NCI-H2081 treated with DMSO at 0.1 percent for 48 hours (cell line): ENCODE measurements around the gene F10.
"Not testable (repeated sequence)": the region's sequence is repeated elsewhere in the genome, so short reads cannot be mapped to it uniquely, and the experiment has no call there.

Source experiments
- DNase-seq: peaks from one replicate; lab custom pipeline; 2025; lab: John Stamatoyannopoulos, UW

Gene F10

DNA sequence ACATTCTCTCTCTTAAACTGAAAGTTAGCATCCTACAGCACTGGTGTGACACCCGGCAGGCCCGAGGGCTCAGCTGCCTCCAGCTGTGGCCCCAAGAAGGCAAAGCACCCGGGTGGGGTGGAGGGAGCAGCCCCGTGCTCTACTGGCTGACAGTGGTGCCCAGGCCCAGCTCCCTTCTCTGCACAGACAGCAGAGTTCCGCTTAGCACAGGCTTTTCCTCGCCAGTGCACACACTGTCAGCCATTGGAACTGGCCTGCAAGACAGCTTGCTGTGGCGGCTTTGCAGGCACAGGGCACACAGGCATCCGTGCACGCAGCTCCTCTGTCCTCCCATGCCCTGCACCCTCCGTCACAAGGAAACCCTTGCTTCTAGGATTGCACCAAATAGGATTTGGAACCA lies 20.3 kb upstream of the F10 start:
- DNase-seq = not testable (repeated sequence)

DNA sequence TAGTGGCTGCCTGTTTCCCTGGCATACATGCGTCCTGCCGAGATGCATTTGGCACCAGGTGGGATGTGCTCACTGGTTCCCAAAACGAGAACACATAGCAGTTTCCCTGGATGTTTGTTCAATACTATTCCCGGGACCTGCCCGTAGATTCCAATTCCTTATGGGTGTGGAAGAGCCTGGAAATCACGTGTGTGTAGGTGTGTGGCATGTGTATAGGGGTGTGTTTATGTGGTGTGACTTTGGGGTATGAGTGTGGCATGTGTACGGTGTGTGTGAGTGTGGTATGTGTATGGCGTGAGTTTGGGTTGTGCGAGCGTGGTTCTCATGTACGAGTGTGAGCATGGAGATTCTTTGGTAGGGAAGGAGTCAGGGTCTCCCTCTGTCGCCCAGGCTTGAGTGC lies 19.9 kb upstream of the F10 start:
- no peak for DNase-seq

DNA sequence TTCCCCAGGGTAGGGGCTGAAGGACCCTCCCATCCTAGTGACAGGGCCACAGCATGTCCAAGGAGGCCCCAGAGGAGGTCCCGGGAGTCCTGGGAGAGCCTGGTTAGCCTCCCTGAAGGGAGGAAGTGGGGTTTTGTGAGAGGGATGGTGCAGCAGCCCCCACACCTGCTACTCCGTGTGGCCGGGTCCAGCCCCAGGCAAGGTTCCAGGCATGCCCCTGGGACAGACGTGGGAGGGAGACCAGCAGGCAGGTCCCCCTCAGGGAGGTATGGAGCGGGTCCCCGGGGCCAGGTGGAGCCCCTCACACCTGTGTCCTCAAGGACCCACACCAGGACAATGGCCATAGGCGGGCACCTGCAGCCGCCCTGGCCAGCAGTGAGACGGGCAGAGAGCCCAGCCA lies 19.0 kb upstream of the F10 start:
- DNase-seq = no peak

DNA sequence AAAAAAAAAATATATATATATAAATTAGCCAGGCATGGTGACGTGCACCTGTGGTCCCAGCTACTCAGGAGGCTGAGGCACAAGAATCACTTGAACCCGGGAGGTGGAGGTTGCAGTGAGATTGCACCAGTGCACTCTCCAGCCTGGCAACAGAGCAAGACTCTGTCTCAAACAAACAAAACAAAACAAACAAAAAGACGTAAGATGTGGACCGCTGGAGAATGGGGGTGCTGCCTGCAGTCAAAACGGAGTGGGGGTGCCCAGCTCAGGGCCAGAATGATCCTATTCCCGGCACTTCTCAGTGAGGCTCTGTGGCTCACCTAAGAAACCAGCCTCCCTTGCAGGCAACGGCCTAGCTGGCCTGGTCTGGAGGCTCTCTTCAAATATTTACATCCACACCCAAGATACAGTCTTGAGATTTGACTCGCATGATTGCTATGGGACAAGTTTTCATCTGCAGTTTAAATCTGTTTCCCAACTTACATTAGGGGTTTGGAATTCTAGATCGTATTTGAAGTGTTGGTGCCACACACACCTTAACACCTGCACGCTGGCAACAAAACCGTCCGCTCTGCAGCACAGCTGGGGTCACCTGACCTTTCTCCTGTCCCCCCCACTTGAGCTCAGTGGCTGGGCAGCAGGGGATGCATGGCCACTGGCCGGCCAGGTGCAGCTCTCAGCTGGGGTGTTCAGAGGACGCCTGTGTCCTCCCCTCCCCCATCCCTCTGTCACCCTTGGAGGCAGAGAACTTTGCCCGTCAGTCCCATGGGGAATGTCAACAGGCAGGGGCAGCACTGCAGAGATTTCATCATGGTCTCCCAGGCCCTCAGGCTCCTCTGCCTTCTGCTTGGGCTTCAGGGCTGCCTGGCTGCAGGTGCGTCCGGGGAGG lies 17.3 kb upstream of the F10 start, which contains the start of gene F7:
Gene F7 (plus strand): TSS at position 760 of the 889 bp plus-strand sequence. CDS start 51 bp downstream, at position 811.
- no peak for DNase-seq

GRCh38 chr13:113105921-113106452 lies 16.6 kb upstream of the F10 start:
- no peak for DNase-seq

- no peak for DNase-seq
Observed at GRCh38 chr13:113106711-113107351, 15.8 kb upstream of the F10 start.

DNA sequence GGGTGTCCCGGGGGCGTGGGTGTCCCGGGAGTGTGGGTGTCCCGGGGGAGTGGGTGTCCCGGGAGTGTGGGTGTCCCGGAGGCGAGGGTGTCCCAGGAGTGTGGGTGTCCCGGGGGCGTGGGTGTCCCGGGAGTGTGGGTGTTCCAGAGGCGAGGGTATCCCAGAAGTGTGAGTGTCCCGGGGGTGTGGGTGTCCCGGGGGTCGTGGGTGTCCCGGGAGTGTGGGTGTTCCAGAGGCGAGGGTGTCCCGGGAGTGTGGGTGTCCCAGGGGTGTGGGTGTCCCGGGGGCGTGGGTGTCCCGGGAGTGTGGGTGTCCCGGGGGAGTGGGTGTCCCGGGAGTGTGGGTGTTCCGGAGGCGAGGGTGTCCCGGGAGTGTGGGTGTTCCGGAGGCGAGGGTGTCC lies 14.1 kb upstream of the F10 start:
- DNase-seq = not testable (repeated sequence)

- DNase-seq = no peak
Observed at GRCh38 chr13:113109151-113110047, 13.2 kb upstream of the F10 start.

DNA sequence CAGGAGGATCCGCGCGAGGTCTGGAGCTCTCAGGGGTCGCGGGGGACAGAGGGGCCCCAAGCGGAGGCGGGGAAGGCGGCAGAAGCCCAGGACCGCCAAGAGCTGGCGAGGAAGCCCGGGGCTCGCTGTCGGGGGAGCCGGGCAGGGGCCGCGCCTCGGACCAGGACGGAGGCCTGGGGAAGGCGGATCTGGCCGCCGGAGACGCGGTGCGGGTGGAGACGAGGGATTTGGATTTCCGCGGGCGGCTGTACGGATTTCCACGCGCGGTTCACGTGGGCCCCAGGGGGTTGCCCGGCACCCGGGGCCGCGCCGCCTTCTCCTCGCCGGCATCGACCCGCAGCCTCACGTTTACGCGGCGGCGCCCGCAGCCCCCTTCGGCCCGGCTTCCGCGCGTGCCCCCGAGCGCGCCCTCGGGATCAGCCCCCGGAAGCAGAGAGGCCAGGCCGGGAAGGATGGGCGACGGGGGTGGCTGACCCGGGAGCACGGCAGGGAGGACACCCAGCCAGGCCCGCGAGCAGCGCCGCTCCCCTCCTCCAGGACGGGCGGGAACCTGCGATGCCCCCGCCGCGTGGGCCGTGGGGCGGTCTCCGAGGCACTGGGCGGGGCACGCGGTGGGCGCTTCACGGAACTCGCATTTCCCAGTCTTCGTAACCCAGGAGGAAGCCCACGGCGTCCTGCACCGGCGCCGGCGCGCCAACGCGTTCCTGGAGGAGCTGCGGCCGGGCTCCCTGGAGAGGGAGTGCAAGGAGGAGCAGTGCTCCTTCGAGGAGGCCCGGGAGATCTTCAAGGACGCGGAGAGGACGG lies 12.3 kb upstream of the F10 start:
- DNase-seq = no peak

GRCh38 chr13:113110852-113111315 lies 11.7 kb upstream of the F10 start:
- DNase-seq = no peak

DNA sequence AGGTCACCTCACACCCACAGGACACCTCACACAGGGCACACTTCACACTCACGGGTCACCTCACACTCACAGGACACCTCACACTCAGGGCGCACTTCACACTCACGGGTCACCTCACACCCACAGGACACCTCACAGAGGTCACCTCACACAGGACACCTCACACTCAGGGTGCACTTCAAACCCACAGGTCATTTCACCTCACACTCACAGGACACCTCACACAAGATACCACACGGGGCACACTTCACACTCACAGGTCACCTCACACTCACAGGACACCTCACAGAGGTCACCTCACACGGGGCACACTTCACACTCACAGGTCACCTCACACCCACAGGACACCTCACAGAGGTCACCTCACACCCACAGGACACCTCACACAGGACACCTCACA lies 10.8 kb upstream of the F10 start:
- DNase-seq = not testable (repeated sequence)

DNA sequence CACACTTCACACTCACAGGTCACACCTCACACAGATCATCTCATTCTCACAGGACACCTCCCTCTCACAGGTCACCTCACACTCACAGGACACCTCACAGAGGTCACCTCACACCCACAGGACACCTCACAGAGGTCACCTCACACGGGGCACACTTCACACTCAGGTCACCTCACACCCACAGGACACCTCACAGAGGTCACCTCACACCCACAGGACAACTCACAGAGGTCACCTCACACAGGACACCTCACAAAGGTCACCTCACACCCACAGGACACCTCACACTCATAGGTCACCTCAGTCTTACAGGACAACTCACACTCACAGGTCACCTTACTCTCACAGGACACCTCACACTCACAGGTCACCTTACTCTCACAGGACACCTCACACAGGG lies 10.1 kb upstream of the F10 start:
- DNase-seq = not testable (repeated sequence)

GRCh38 chr13:113112893-113113845 lies 9.4 kb upstream of the F10 start:
- no peak for DNase-seq

- DNase-seq = no peak
Observed at GRCh38 chr13:113113846-113114271, 8.7 kb upstream of the F10 start.

GRCh38 chr13:113114511-113115362 lies 7.9 kb upstream of the F10 start:
- no peak for DNase-seq

- DNase-seq = no peak
Observed at GRCh38 chr13:113115363-113116205, 7.0 kb upstream of the F10 start.

- no peak for DNase-seq
Observed at GRCh38 chr13:113116206-113116800, 6.3 kb upstream of the F10 start.

DNA sequence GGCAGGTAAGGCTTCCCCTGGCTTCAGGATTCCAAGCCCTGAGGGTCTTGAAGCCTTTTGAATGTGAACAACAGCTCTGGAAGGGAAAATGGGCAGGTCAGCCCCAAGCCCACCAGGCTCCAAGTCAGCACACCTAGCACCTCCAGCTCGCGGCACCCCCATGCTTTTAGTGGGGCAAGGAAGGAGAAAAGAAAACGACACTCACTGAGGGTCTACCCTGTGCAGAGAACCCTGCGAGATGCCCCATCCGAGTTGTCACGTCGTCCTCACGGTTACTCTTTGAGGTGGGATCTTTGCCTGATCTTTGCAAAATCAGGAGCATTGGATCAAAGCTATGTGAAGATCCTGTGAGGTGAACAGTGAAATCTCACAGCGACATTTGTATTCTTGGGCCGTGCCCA lies 5.7 kb upstream of the F10 start:
- DNase-seq = no peak
